Measurements from ENCODE around the gene MBNL2. TPM values are rescaled to one million over a fixed set of nuclear protein-coding genes. Genes with fewer than 3 reads are reported as not detected.

Gene MBNL2
- total RNA-seq, 1 experiment from 2014 or later: 0.85 TPM

- TF ChIP-seq PRDM15 (CRISPR knock-in tag; IDR thresholded peaks at IDR 0.05) (no peak), TEAD4 (CRISPR knock-in tag; IDR thresholded peaks at IDR 0.05) (no peak), GRHL2 (CRISPR knock-in tag; IDR thresholded peaks at IDR 0.05; ENCODE audit: insufficient replicate concordance, severe bottlenecking) (no peak)
These were observed 160.1 kb downstream of the MBNL2 start (continued) for GRCh38 chr13:97382276-97382675.

- no peak for ATAC-seq
- POLR2A ChIA-PET: no interaction called here
- H3K27me3 Mint-ChIP-seq (ENCODE audit: low read depth): no peaks in the 10 kb centered on the region
- CTCF ChIA-PET: no interaction called here
- H3K9me3 Mint-ChIP-seq: peaks cover 5% of the 10 kb centered on the region; the same call in 1 of the 2 replicates
- no peak for DNase-seq (ENCODE audit: low spot score)
- H3K4me3 Mint-ChIP-seq: no peak overlapping the region
- no peaks in the 10 kb centered on the region for H3K4me1 Mint-ChIP-seq
- no peaks in the 10 kb centered on the region for H3K36me3 Mint-ChIP-seq
- no peak overlapping the region for H3K27ac Mint-ChIP-seq
- TF ChIP-seq IRF2 (CRISPR knock-in tag; IDR thresholded peaks at IDR 0.05; ENCODE audit: borderline replicate concordance, low read depth) (no peak), GRHL2 (CRISPR knock-in tag; IDR thresholded peaks at IDR 0.05; ENCODE audit: insufficient replicate concordance, severe bottlenecking) (no peak), SMAD4 (CRISPR knock-in tag; IDR thresholded peaks at IDR 0.05) (no peak), ATF3 (CRISPR knock-in tag; conservative IDR thresholded peaks at IDR 0.05) (no peak), ATF6 (CRISPR knock-in tag; IDR thresholded peaks at IDR 0.05) (no peak), USF2 (CRISPR knock-in tag; IDR thresholded peaks at IDR 0.05) (no peak), JUN (CRISPR knock-in tag; IDR thresholded peaks at IDR 0.05) (no peak), FOXP1 (CRISPR knock-in tag; IDR thresholded peaks at IDR 0.05; ENCODE audit: borderline replicate concordance) (no peak), AFF4 (CRISPR knock-in tag; IDR thresholded peaks at IDR 0.05; ENCODE audit: borderline replicate concordance) (no peak), MXD4 (CRISPR knock-in tag; IDR thresholded peaks at IDR 0.05; ENCODE audit: borderline replicate concordance) (no peak), ZBTB21 (CRISPR knock-in tag; IDR thresholded peaks at IDR 0.05; ENCODE audit: borderline replicate concordance) (no peak), FOXP4 (CRISPR knock-in tag; IDR thresholded peaks at IDR 0.05) (no peak), ATF2 (CRISPR knock-in tag; IDR thresholded peaks at IDR 0.05; ENCODE audit: borderline replicate concordance, low read depth) (no peak), EMX1 (CRISPR knock-in tag; IDR thresholded peaks at IDR 0.05) (no peak), ZNF671 (CRISPR knock-in tag; IDR thresholded peaks at IDR 0.05) (no peak), TCF7 (CRISPR knock-in tag; IDR thresholded peaks at IDR 0.05; ENCODE audit: low read depth) (no peak), PREB (CRISPR knock-in tag; IDR thresholded peaks at IDR 0.05; ENCODE audit: borderline replicate concordance) (no peak), ELF4 (CRISPR knock-in tag; IDR thresholded peaks at IDR 0.05; ENCODE audit: low read depth) (no peak)
These were observed 162.2 kb downstream of the MBNL2 start for GRCh38 chr13:97384371-97384770.
